ENCODE results near the gene TSPY8. TPM values are rescaled to one million over a fixed set of nuclear protein-coding genes. Genes with fewer than 3 reads are reported as not detected.
"Not testable (repeated sequence)": the region's sequence is repeated elsewhere in the genome, so short reads cannot be mapped to it uniquely, and the experiment has no call there.

Gene TSPY8
- not detected for total RNA-seq (2021; fragmentation: NEBNext Ultra II Directional; extraction: Animal tissue kit (Norgen Biotek cat#: 25700))
- long read RNA-seq, result 0 reads

DNA sequence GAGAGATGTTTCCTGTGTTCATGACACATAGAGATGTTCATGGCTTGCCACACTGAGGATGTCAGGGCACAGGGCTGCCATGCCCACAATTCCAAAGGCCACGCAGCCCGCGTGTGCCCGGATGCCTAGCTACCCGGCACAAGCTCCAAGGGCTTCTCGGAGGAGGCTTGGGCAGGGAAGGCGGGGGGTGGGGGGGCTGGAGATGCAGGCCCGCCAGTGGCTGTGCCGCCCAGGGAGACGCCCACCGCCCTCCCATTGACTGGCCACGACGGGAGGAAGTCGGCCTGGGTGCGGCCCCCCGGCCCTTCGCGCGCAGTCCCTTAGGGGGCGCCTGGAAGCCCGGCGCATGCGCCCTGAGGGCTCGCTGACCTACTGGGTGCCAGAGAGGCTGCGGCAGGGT is at the start of gene TSPY8:
TSS of gene TSPY8 (plus strand) at position 301 of the 400 bp plus-strand sequence. CDS start at position 347, 46 bp downstream.
- H3K9me3 Mint-ChIP-seq; H3K36me3 Mint-ChIP-seq (ENCODE audit: low read depth); H3K27me3 Mint-ChIP-seq (ENCODE audit: insufficient read depth); H3K27ac Mint-ChIP-seq; DNase-seq; H3K4me3 Mint-ChIP-seq; H3K4me1 Mint-ChIP-seq (ENCODE audit: low read depth): not testable (repeated sequence)

DNA sequence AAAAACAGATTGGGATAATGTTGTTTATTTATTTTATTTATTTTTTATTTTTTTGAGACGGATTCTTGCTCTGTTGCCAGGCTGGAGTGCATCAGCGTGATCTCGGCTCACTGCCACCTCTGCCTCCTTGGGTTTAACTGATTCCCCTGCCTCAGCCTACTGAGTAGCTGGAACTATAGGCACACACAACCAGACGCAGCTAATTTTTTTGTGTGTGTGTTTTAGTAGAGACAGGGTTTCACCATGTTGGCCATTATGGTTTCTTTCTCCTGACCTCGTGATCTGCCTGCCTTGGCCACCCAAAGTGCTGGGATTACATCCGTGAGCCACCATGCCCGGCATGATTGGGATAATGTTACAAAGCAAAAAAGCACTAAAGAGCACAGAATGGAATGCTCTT is 36.6 kb upstream of the TSPY8 start:
- H3K27me3 Mint-ChIP-seq (ENCODE audit: insufficient read depth), result no peaks in the 10 kb centered on the region
- H3K9me3 Mint-ChIP-seq, result no peaks in the 10 kb centered on the region
- H3K4me1 Mint-ChIP-seq (ENCODE audit: low read depth), result no peaks in the 10 kb centered on the region
- no peak for DNase-seq
- no peaks in the 10 kb centered on the region for H3K36me3 Mint-ChIP-seq (ENCODE audit: low read depth)
- no peak for TF ChIP-seq CTCF (IDR thresholded peaks at IDR 0.05)
- H3K27ac Mint-ChIP-seq, result no peak overlapping the region
- H3K4me3 Mint-ChIP-seq, result no peak overlapping the region

DNA sequence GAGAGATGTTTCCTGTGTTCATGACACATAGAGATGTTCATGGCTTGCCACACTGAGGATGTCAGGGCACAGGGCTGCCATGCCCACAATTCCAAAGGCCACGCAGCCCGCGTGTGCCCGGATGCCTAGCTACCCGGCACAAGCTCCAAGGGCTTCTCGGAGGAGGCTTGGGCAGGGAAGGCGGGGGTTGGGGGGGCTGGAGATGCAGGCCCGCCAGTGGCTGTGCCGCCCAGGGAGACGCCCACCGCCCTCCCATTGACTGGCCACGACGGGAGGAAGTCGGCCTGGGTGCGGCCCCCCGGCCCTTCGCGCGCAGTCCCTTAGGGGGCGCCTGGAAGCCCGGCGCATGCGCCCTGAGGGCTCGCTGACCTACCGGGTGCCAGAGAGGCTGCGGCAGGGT is 20.4 kb upstream of the TSPY8 start, which contains the start of gene TSPY4:
TSS of gene TSPY4 (plus strand) at position 301 of the 400 bp plus-strand sequence. CDS start at position 347, 46 bp downstream.
- not testable (repeated sequence) for H3K36me3 Mint-ChIP-seq (ENCODE audit: low read depth); DNase-seq; H3K27me3 Mint-ChIP-seq (ENCODE audit: insufficient read depth); H3K27ac Mint-ChIP-seq; H3K4me3 Mint-ChIP-seq; H3K4me1 Mint-ChIP-seq (ENCODE audit: low read depth); H3K9me3 Mint-ChIP-seq

DNA sequence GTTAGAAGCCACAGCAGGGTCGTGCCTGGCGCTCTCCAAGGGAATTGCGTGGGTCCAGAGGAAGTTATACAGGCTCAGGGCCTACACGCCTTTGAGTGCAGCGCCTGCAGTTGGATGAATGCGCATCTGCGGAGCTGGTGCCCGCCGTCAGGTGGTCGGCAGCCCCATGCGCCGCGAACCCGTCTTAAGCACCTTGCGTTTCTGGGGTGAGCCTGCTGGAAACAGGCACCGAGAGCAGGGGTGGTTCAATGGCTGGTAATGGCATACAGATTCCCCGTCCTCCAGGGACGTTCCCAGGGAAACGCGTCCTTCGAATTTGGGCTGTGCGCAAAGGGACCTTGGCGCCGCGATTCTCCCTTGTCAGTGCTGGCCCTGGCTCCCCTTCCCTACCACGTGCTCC is 38.9 kb downstream of the TSPY8 start:
- H3K4me1 Mint-ChIP-seq (ENCODE audit: low read depth); DNase-seq; H3K4me3 Mint-ChIP-seq; H3K9me3 Mint-ChIP-seq; H3K27ac Mint-ChIP-seq; H3K27me3 Mint-ChIP-seq (ENCODE audit: insufficient read depth); H3K36me3 Mint-ChIP-seq (ENCODE audit: low read depth): not testable (repeated sequence)

DNA sequence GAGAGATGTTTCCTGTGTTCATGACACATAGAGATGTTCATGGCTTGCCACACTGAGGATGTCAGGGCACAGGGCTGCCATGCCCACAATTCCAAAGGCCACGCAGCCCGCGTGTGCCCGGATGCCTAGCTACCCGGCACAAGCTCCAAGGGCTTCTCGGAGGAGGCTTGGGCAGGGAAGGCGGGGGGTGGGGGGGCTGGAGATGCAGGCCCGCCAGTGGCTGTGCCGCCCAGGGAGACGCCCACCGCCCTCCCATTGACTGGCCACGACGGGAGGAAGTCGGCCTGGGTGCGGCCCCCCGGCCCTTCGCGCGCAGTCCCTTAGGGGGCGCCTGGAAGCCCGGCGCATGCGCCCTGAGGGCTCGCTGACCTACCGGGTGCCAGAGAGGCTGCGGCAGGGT is 40.5 kb downstream of the TSPY8 start, which contains the start of gene TSPY3:
TSS of gene TSPY3 (plus strand) at position 301 of the 400 bp plus-strand sequence. CDS start at position 347, 46 bp downstream.
- H3K9me3 Mint-ChIP-seq, result not testable (repeated sequence)

More for the DNA sequence above, 40.5 kb downstream of the TSPY8 start, which contains the start of gene TSPY3:
- not testable (repeated sequence) for H3K27ac Mint-ChIP-seq; H3K4me3 Mint-ChIP-seq; DNase-seq; H3K36me3 Mint-ChIP-seq (ENCODE audit: low read depth); H3K27me3 Mint-ChIP-seq (ENCODE audit: insufficient read depth); H3K4me1 Mint-ChIP-seq (ENCODE audit: low read depth)

Other genes starting within 250 kb of the TSPY8 start
- not detected for gene TSPY4, start 20.3 kb upstream of the TSPY8 start, total RNA-seq (2021; fragmentation: NEBNext Ultra II Directional; extraction: Animal tissue kit (Norgen Biotek cat#: 25700))
- gene TSPY3, start 40.6 kb downstream of the TSPY8 start, total RNA-seq (2021; fragmentation: NEBNext Ultra II Directional; extraction: Animal tissue kit (Norgen Biotek cat#: 25700)), result not detected
- not detected for gene TSPY1, start 109.2 kb downstream of the TSPY8 start, total RNA-seq (2021; fragmentation: NEBNext Ultra II Directional; extraction: Animal tissue kit (Norgen Biotek cat#: 25700))
- gene TSPY9, start 129.5 kb downstream of the TSPY8 start, total RNA-seq (2021; fragmentation: NEBNext Ultra II Directional; extraction: Animal tissue kit (Norgen Biotek cat#: 25700)), result not detected
- not detected for gene TSPY10, start 170.1 kb downstream of the TSPY8 start, total RNA-seq (2021; fragmentation: NEBNext Ultra II Directional; extraction: Animal tissue kit (Norgen Biotek cat#: 25700))